Measurements from ENCODE around the gene SYNE2. TPM values are rescaled to one million over a fixed set of nuclear protein-coding genes. Genes with fewer than 3 reads are reported as not detected.

SYNE2 gene
- total RNA-seq, 4 donors from 2014 or later = 136 to 323 (median 215) TPM

- TF ChIP-seq CTCF (IDR thresholded peaks at IDR 0.05; ENCODE audit: low read depth) = no peak
These were observed 385.8 kb downstream of the SYNE2 start for GRCh38 chr14:64238631-64239030.

GRCh38 chr14:64244279-64244678 lies 391.5 kb downstream of the SYNE2 start:
- TF ChIP-seq CTCF (IDR thresholded peaks at IDR 0.05; ENCODE audit: low read depth) = no peak

- no peak for TF ChIP-seq CTCF (IDR thresholded peaks at IDR 0.05; ENCODE audit: low read depth)
These were observed 392.7 kb downstream of the SYNE2 start for GRCh38 chr14:64245491-64245890.

- no peak for TF ChIP-seq CTCF (IDR thresholded peaks at IDR 0.05; ENCODE audit: low read depth)
These were observed 393.9 kb downstream of the SYNE2 start for GRCh38 chr14:64246688-64247087.

- TF ChIP-seq CTCF (IDR thresholded peaks at IDR 0.05; ENCODE audit: low read depth) = no peak
These were observed 394.4 kb downstream of the SYNE2 start for GRCh38 chr14:64247195-64247594.

- no peak for TF ChIP-seq CTCF (IDR thresholded peaks at IDR 0.05; ENCODE audit: low read depth)
These were observed 395.9 kb downstream of the SYNE2 start for GRCh38 chr14:64248689-64249088.

- no peak for TF ChIP-seq CTCF (IDR thresholded peaks at IDR 0.05; ENCODE audit: low read depth)
These were observed 396.6 kb downstream of the SYNE2 start for GRCh38 chr14:64249363-64249762.
